Retinal pigment epithelial cell (primary cell): ENCODE results near the gene TTLL13.

Source experiments
- DNase-seq: peaks from one replicate; pipeline ENCODE4 v3.0.0-alpha.2; 2010; ENCODE audit warnings: low read depth
- H3K4me3 ChIP-seq: 2 replicates; pipeline ENCODE4 v1.5.1; 2011; ENCODE audit warnings: mild to moderate bottlenecking, low read length, control low read depth, moderate library complexity
- TF ChIP-seq, protein P1 (sequence below): conservative IDR thresholded peaks from 2 replicates; pipeline ENCODE4 v1.5.1; 2011; ENCODE audit warnings: low read depth, low read length, control low read depth, inconsistent platforms

The TTLL13 gene, protein sequence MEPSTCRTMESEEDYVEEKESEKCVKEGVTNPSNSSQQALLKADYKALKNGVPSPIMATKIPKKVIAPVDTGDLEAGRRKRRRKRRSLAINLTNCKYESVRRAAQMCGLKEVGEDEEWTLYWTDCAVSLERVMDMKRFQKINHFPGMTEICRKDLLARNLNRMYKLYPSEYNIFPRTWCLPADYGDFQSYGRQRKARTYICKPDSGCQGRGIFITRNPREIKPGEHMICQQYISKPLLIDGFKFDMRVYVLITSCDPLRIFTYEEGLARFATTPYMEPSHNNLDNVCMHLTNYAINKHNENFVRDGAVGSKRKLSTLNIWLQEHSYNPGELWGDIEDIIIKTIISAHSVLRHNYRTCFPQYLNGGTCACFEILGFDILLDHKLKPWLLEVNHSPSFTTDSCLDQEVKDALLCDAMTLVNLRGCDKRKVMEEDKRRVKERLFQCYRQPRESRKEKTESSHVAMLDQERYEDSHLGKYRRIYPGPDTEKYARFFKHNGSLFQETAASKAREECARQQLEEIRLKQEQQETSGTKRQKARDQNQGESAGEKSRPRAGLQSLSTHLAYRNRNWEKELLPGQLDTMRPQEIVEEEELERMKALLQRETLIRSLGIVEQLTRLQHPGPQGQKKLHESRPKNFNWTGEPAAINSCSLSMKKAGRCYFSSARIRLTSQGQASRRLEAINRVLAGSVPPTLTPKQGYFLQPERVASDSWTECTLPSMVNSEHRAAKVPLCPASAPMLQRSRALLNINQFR

DNA sequence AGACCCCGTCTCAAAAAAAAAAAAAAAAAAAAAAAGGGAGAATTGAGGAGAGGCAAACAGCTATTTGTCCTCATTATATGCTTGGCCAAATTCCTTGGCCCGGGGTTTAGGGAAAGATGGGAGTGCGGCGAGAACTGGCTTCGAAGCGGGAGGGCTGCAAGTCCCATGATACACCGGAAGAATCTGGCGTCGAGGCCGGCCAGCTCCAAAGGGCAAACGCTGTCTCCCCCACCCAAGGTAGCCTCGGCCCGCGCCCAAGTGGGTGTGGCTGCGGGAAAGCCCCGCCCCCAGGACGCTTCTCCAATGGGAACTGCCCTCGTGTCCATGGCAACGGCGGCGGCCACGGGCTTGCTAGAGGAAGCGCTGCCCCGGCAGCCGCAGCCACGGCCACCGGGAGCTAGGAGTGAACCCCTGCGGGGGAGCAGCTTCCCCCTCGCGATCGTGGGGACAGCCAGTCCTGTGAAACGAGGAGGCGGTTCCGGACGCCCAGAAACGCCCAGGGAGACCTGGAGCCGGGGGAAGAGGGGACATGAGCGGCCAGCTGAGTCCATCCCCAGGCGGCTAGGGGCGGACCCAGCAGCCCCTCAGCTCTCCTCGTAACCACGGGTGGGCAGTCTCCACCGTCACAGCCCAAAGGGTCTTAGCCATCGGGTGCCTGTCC, at the start of gene TTLL13:
TTLL13 (plus strand) TSS at position 354 of the 661 bp plus-strand sequence. CDS start 1,075 bp downstream, outside the sequence.
- TF ChIP-seq, protein P1, sequence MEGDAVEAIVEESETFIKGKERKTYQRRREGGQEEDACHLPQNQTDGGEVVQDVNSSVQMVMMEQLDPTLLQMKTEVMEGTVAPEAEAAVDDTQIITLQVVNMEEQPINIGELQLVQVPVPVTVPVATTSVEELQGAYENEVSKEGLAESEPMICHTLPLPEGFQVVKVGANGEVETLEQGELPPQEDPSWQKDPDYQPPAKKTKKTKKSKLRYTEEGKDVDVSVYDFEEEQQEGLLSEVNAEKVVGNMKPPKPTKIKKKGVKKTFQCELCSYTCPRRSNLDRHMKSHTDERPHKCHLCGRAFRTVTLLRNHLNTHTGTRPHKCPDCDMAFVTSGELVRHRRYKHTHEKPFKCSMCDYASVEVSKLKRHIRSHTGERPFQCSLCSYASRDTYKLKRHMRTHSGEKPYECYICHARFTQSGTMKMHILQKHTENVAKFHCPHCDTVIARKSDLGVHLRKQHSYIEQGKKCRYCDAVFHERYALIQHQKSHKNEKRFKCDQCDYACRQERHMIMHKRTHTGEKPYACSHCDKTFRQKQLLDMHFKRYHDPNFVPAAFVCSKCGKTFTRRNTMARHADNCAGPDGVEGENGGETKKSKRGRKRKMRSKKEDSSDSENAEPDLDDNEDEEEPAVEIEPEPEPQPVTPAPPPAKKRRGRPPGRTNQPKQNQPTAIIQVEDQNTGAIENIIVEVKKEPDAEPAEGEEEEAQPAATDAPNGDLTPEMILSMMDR = no peak
- H3K4me3 ChIP-seq = peak within 1 kb of the TSS; percentile 70
- DNase-seq = peak; percentile 25

GRCh38 chr15:90200534-90201129, 48.7 kb upstream of the TTLL13 start:
- H3K4me3 ChIP-seq = peak overlapping the region; percentile 79
- TF ChIP-seq, protein P1 = no peak
- DNase-seq = no peak

- TF ChIP-seq, protein P1 = no peak
- peak within 1 kb of the TSS; percentile 79 for H3K4me3 ChIP-seq
- no peak for DNase-seq
Observed at GRCh38 chr15:90201130-90201943, 48.0 kb upstream of the TTLL13 start, which contains the start of gene SEMA4B. Gene SEMA4B, plus strand, starts transcription at chr15:90201330. Its CDS starts 249 bp downstream, at chr15:90201579.

DNA sequence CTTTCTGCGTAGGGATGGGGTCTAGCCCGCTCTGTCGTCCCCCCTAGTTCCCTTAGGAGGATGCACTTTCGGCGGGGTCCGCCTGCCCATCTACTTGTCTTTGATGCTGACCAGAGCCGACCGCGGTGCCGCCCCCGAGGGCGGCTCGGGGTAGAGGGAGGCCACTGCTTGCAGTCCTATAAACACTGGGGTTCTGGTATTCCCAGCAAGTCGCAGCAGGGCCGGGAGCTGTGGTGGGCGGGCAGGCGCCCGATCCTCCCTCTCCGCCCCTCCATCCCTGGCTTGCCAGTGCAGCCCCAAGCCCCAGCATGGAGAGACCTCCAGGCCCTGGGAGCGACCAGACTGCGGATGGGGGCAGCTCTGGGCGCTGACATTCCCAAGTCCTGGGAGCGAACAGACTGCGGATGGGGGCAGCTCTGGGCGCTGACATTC, 47.4 kb upstream of the TTLL13 start:
- no peak for DNase-seq

DNA sequence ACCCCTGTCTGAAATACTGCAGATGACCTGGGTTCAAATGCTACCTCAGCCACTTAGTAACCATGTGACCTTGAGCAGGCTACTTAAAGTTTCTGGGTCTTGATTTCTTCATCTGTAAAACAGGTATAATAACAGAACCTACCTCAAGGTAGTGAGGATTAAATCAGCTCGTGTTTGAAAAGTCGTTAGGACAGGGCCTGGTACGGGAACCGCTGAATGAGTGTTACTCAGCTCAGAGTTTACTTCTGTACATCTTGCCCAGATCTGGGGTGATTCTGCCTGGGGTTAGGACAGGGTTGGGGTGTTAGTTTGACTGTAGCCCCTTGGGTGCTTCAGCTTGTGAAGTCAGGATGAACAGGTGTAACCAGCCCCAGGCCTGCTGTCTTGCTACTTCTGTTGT, 46.4 kb upstream of the TTLL13 start:
- TF ChIP-seq, protein P1 = no peak
- peak overlapping the region; percentile 79 for H3K4me3 ChIP-seq
- no peak for DNase-seq

More for the DNA sequence above, 47.4 kb upstream of the TTLL13 start:
- TF ChIP-seq, protein P1 = no peak
- peak overlapping the region; percentile 79 for H3K4me3 ChIP-seq

DNA sequence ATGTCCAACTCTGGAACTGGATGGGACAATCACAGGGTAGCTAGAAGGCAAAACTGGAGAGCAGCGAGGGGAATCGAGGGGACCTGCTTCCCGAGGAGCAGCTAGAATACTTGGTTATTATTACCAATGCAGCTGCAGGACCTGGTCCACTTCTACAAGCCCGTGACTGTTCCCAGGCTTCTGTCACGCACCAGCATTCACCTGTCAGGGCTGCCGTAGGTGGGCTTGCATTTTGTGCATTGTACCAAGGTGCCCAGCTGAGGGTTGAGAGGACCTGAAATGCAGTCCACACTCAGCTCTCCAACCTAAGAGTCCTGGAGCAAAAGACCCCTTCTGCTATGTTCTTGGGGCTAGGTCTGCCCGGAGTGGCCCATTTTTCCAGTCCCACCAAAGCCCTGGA, 45.9 kb upstream of the TTLL13 start:
- H3K4me3 ChIP-seq = peak overlapping the region; percentile 79
- no peak for DNase-seq
- TF ChIP-seq, protein P1 = no peak
